EH (cell line): ENCODE measurements around the gene PCYT2.
"Not testable (repeated sequence)": the region's sequence is repeated elsewhere in the genome, so short reads cannot be mapped to it uniquely, and the experiment has no call there.

Experiments
- DNase-seq: peaks from one replicate; pipeline ENCODE4 v3.0.0-alpha.2; 2015; ENCODE audit warnings: low read depth

PCYT2 gene

DNA sequence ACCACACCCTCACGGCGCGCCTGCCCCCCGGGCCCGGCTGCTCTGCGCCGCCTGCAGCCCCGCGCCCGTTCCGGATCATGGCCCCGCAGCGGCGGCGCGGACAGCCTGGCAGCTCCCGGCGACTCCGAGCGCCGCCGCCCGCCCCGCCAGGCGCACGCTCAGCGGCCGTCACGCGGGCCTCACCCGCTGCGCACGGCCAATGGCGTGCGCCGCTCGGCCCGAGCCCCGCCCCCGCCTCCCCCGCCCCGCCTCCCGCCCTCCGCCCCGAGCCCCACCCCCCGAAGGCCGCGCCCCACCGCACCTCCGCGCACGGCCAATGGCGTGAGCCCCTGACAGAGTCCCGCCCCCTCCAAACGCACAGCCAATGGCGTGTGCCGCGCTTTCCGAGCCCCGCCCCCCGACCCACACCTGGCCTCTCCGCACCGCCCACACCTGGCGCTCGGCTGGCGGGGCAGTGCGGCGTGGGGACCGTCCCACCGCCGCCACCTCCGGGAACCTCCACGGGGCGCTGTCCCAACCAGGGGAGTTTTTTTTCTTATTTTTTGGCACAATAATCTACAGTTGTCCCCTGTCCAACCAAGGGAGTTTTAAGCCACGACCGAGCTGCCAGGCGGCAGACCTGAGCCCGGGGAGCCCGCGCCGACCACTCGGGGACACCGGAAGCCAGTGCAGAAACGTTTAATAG lies at the start of gene PCYT2:
Gene PCYT2, minus strand, starts transcription at position 123 of the 685 bp plus-strand sequence. Its CDS starts 44 bp downstream, at position 79.
- DNase-seq = peak; percentile 83

DNA sequence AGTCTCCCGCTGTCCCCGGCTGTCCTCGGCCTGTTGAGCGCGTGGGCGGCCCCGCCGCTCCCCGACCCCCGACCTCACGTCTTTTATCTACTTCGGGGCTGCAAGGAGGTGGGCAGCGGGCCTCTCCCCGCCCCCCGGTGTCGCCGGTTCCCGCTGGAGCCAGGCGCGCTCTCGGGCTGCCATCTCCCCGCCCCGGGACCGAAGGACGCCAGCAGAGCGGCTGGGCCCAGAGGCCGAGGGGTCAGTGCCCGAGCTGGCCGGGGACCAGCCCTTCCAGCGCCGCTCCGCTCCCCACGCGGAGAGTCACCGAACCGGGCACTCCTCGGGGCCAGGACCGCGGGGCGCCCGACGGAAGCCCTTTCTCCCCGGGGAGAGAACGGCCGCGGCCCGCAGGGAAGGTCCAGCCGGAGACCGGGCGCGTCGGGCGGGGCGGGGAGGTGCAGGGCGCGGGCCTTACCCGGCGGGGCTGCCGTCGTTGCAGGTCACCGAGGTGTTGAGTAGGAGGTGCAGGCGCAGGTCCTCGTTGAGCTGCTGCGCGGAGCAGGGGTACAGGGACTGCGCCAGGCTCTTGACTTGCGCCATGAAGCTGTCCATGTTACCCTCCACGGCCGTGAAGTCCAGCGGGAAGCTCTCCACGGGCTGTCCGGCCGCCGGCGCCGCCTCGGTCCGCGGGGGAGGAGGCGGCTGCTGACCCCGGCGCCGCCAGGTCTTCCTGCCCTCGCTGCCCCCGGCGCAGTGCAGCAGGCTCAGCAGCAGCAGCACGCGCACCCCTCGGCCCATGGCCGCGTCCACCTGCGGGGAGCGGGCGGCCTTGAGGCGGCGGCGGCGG lies 49.1 kb upstream of the PCYT2 start:
- no peak for DNase-seq

DNA sequence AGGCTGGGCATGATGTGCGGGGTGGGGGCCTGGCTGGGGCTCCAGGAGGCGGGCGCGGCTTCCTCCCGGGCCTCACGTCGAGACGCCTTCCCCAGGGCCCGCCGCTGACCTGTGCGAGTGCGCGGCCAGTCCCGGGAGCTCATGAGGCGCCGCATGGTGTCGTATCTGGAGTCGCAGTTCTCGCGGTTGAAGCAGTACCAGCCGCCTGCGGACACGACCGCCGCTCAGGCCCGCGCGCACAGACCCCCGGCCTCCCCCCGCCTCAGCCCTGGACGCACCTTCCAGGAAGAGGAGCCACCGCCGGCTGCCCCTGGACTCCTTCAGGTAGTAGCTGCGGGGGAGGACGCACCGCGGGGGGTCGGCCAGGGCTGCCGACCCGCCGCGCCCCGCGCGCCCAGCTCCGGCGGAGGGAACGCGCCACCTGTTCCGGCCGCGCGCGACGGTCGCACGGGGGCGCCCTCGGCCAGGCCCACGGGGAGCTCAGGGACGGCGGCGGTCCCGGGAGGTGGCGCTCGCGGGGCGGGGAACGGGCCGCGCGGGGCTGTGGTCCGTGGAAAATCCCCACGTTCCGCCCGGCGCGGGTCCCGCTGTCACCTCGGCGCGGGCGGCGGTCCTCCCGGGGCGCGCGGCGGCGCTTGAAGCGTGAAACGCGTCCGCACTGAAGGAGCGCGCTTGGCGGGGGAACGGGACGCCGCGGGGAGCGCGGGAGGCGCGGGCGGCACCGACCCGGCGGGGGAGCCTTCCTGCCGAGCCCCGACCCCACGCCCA lies 48.3 kb upstream of the PCYT2 start:
- DNase-seq = peak; percentile 48

DNA sequence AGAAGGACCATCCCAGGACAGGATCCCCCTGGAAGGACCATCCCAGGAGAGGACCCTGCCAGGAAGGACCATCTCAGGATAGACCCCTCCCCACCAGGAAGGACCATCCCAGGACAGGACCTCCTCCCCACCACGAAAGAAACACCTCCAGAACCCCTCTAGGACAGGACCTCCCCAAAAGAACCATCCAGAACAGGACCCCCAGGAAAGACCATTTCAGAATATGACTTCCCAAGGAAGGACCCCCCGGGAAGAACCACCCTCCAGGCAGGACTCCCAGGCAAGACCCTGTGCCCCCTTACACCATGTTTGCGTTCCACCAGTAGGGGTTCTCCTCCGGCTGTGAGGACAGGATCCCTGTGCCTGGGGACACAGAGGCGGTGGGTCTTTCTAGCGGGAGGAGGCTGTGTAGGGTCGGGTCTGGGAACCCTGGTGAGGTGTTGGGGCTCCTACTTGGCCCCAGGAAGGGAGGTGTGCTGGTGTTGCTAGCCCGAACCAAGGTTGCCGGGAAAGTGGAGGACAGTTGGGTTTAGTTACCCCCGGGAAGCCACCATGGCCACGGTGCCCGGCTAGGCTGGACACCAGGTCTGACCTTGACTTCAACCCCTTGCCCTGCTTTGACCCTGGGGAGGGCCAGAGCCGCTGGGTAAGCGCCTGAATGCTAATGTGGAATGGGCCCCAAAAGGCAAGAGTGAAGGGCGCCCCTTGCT lies 47.6 kb upstream of the PCYT2 start:
- DNase-seq = no peak

DNA sequence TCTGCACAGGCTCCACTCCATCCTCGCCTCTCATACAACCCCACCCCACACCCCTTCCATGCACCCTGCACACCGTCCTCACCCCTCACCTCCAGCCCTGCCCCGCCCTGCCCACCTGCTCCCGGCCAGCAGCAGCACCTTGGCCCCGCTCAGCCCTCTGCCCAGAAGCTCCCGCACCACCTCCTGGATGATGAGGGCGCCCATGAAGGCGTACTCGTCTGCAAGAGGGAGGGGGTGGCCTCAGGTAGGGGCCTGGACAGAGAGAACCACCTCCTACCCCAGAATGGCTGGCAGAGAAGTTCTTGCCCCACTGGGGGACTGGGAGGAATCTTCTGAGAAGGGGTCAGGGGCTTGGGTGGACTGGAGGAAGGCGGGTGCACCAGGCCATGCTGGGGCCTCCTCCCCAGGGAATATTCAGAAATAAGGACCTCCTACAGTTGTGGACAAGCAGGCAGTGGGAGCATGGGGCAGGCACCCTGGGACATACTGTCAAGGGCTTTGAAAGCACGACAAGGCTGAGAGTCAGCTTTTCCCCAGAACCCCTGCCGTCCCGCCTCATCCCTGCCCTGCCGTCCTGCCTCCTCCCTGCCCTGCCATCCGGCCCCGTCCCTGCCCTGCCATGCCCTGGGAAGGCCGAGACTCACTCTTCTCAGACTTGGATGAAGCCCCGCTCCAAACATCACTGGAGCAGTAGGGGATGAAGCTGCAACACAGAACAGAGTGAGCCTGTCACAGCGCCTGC lies 46.7 kb upstream of the PCYT2 start:
- DNase-seq = no peak

DNA sequence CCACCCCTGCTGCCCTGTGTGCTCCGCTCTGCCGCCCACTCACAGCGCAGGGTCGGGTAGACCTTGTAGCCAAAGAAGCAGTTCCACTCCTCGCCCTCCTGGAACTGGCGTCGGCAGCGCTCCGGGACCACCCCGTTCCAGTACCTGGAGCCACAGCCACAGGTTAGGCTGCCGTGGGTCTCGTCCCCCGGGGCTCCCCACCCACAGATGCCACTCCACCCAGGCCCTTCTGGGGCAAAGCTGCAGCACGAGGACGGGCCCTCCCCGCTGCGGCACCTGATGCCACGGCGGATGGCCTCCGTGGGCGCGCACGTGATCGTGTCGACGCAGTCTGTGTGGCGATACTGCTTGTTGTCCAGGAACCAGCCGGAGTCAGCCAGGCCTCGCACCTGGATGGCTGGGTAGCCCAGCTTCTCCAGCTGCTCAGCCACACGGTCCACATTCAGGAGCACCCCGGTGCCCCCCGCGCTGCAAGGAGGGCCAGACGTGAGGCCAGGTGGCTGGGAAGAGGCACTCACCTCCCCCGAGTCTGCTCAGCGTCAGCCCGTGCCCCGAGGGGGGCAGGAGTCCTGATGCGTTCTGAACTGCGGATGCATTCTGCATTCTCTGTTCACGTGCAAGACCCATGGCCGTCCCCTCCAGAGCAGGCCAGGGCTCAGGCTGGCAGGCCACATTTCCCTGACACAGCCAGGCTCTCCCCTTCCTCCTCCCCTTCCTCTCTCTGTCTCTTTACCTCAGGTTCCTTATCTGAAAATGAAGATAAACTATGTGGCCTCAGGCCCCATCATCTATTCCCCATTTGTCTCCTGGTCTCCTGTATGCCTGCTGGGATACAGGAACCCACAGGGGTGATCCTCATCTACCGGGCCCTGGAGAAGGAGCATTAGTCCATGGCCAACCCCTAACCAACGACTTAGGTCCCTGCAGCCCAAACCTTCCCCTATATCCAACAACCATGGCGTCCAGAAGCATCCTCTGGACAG lies 45.7 kb upstream of the PCYT2 start:
- no peak for DNase-seq

DNA sequence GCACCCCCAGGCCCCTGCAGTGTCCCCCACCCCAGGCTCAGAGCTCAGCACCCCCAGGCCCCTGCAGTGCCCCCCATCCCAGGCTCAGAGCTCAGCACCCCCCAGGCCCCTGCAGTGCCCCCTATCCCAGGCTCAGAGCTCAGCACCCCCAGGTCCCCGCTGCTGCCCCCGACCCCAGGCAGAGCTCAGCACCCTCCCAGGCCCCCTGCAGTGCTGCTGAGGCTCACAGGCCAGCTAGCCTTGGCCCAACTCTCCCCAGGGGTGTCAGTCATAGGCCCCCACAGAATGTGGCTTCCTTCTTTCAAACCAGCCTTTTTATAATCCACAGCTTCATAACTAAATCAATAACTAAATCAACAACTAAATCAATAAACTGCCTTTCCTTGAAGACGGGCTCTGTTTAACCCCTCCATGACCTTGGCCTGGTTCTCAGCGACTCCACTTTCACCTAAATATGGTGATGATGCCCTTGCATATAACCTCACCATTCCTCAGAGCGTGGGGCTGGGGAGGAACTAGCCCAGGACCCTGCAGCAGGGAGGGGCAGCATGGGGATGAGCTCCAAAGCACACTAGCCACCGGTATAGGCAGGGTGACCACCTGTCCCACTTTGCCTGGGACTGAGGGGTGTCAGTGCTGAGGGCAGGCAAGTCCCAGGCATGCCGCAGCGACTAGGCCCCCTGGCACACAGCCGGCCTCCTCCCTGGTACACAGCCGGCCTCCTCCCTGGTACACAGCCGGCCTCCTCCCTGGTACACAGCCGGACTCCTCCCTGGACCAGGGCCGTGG lies 44.8 kb upstream of the PCYT2 start:
- DNase-seq = no peak

DNA sequence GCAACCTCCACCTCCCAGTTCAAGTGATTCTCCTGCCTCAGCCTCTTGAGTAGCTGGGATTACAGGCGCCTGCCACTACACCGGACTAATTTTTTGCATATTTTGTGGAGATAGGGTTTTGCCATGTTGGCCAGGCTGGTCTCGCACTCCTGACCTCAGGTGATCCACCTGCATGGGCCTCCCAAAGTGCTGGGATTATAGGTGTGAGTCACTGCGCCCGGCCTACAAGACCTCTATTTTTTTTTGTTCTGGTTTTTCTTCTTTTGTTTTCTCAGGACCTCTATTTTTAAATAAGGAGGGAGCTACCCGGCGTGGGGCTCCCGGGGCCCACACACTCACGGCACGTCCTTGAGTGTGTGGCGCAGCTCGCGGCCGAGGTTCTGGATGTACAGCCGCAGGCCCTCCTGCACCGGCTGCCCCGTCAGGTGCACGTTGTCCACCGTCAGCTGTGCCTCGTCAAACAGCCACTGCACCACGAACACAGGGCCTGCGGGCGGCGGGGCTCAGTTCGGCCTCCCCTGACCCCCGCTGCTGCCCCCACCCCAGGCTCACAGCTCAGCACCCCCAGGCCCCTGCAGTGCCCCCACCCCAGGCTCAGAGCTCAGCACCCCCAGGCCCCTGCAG lies 44.0 kb upstream of the PCYT2 start:
- no peak for DNase-seq

DNA sequence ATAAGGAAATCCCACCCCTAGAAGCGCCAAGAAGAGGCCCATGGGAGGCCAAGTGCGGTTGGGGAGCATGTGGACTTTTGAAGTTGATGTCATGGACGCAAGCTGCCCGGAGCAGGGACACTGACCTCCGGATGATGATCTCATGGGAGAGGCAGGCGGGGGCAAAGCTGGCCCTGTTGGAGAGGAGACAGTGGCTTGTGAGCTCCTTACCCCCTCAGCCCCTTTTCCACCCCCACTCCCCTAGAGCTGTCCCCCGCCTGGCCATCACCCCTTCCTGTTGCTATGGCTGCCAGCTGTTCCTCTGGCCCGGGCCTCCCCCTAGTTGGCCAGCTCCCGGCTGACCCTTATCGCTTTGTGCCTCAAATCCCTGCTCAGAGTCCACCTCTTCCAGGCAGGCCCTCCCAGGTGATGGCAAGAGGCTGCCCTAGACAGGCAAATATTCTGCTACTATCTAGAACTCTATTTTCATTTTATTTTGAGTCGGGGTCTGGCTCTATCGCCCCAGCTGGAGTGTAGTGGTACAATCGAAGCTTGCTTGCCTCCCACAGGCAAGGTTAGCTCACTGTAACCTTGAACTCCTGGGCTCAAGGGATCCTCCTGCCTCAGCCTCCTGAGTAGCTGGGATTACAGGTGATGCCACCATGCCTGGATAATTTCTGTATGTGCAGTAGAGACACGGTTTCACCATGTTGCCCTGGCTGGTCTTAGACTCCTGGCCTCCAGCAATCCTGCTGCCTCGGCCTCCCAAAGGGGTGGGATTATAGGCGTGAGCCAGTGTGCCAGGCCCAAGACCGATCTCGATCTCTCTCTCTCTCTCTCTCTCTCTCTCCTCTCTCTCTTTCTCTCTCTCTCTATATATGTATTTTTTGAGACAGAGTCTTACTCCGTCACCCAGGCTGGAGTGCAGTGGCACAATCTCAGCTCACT lies 43.2 kb upstream of the PCYT2 start:
- DNase-seq = no peak

DNA sequence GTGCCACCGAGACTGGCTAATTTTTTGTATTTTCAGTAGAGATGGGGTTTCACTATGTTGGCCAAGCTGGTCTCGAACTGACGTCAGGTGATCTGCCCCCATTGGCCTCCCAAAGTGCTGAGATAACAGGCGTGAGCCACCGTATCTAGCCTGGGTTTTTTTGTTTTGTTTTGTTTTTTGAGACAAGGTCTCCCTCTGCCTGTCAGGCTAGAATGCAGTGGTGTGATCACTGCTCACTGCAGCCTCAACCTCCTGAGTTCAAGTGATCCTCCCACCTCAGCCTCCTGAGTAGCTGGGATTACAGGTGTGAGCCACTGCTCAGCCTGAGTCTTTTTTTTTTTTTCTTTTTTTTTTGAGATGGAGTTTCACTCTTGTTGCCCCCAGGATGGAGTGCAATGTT lies 42.2 kb upstream of the PCYT2 start:
- DNase-seq = not testable (repeated sequence)

DNA sequence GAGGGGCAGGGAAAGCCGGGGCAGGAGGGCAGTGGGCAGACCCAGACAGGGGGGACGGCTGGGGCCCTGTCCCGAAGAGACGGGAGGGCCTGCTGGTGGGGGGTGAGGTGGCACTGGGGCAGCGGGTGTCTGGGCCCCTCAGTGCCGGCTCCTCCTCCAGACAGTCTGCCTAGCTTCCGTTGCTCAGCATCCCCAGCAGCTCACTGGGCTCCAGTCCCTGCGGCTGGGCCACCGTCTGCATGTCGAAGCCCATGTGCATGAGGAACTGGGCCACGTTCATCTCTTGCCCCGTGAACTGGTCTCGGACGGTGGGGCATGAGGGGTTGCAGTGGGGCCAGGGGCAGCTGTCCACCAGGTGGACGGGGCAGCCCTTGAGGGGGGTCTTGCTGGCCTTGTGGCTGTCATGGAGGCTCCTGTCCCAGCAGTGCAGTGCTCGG lies 41.6 kb upstream of the PCYT2 start:
- DNase-seq = no peak

DNA sequence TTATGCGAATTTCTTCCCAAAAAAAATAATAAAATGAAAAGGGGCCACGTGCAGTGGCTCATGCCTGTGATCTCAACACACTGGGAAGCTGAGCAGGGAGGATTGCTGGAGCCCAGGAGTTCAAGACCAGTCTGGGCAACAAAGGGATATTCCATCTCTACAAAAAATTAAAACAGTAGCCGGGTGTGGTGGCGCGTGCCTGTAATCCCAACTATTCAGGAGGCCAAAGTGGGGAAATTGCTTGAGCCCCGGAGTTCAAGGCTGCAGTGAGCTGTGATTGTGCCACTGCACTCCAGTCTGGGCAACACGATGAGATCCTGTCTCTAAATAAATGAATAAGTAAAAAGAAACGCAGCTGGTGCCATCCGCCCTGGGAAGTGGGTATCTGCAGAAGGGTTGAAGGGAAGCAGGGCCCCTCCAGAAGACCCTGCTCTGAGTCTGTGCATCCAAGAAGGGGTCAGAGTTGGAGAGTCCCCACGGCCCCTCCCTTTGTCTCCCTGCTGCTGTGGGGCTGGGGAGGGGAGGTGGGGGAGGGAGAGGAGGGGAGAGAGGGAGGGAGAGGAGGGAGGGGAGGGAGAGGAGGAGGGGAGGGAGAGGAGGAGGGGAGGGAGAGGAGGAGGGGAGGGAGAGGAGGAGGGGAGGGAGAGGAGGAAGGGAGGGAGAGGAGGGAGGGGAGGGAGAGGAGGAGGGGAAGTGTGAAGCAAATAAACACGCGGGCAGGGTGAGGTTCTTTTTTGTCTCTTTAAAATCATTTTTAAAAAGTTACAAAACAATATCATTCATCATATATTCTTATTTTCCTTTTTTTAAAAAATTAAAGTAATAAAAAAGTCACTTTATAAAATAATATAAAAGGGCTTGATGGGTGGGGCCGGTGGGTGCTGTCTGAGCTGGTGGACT lies 40.8 kb upstream of the PCYT2 start:
- no peak for DNase-seq

DNA sequence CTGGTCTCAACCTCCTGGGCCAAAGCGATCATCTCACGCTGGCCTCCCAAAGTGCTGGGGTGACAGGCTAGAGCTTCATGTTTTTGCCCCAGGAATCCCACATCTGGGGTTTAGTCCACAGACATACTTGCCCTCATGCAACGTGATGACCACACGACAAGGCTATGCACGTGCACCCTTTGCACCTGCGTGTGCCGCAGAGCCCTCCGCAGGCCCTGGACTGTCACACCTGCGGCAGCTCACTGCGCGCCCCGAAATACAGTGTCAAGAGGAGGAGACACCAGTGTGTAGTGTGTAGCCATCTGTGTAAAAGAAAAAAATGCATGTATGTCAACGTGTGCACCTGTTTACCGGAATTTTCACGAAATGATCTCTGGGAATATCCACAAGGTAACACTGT lies 39.3 kb upstream of the PCYT2 start:
- DNase-seq = no peak

DNA sequence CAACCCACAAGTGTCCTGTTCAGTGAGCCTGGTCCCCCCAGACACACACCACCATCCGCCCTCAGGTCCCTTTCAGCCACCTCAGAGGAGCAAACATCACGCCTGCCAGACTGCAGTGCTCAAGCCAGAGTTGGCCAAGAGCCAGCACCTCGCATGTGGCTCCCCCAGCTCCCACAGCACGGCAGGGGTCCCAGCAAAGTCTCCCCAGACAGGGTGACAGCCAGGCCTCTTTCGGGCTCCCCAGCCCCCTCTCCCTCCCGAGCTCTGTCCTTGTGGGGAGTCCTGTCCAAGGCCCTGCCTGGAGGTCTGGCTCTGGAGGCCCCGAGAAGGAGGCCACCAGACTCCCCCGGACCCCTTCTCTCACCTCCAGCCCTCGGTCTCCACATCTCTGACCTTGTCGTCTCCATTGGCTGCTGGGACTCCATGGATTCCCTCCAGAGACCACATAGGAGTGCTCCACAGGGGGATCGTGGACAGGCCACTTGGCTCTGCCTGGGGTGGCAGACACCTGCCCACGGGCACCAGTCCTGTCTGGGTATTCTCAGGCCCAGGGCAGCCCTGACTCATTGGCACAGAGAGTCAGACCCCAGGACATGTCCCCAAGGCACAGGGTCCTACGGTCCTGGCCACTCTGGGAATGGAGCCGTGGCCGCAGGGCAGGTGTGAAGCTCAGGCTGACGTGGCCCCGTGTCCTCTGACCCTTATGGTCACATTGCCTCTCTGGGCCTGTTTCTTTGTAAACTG lies 37.6 kb upstream of the PCYT2 start:
- no peak for DNase-seq

DNA sequence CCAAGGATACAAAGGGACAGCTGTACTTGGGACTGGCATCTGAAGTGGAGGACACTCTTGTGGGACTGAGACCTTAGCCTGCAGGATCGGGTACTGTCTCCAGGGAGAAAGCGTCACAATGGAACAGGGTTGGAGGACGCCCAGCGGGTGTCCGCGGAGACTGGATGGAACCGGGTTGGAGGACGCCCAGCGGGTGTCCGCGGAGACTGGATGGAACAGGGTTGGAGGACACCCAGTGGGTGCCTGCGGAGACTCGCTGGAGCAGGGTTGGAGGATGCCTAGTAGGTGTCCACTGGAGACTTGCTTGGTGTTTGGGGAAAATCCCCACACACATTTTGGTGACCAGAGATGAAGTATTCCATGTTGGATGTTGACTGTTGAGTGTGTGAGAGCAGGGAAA lies 36.0 kb upstream of the PCYT2 start, which contains the start of gene MYADML2:
Gene MYADML2, minus strand, starts transcription at position 45 of the 400 bp plus-strand sequence. CDS start 5,492 bp downstream, outside the sequence.
- no peak for DNase-seq

DNA sequence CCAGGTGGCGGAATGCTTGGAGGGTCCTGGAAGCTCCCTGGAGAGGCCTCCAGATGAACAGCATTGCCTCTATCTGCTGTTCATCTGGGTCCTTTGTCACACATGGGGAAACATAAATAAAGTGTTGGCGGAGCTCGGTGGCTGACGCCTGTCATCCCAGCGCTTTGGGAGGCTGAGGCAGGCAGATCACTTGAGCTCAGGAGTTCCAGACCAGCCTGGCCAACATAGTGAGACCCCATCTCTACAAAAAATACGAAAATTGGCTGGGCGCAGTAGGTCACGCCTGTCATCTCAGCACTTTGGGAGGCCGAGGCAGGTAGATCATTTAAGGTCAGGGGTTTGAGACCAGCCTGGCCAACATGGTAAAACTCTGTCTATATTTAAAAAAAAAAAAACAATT lies 33.7 kb upstream of the PCYT2 start:
- no peak for DNase-seq
